HG02571 (cell line): ENCODE measurements around the gene INHBB.

Source experiments
- ATAC-seq: cut with Tn5 transposase; IDR thresholded peaks from one replicate; pipeline ENCODE4 v1.9.1; 2021; ENCODE audit warnings: mild to moderate bottlenecking, moderate library complexity; ENCODE audit not compliant: unreplicated experiment

INHBB gene

DNA sequence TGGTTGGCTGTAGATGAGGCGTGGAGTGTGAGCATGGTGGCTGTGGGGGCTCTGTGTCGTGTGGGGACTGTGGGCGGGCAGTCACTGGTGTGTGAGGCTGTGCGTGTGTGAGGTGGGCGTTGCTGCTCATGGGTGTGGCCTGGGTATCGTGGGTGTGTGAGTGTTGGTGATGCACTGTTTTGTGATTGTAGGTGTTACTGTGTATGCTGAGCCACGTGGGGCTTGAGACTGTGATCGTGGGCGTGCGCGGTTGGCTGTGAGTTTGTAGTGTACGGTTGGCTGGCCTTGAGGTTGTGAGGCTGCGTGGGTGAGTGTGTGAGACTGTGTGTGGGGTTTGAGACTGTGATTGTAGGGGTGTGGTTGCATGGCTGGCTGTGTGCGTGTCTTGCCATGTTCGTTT is 8.5 kb downstream of the INHBB start:
- no peak for ATAC-seq

DNA sequence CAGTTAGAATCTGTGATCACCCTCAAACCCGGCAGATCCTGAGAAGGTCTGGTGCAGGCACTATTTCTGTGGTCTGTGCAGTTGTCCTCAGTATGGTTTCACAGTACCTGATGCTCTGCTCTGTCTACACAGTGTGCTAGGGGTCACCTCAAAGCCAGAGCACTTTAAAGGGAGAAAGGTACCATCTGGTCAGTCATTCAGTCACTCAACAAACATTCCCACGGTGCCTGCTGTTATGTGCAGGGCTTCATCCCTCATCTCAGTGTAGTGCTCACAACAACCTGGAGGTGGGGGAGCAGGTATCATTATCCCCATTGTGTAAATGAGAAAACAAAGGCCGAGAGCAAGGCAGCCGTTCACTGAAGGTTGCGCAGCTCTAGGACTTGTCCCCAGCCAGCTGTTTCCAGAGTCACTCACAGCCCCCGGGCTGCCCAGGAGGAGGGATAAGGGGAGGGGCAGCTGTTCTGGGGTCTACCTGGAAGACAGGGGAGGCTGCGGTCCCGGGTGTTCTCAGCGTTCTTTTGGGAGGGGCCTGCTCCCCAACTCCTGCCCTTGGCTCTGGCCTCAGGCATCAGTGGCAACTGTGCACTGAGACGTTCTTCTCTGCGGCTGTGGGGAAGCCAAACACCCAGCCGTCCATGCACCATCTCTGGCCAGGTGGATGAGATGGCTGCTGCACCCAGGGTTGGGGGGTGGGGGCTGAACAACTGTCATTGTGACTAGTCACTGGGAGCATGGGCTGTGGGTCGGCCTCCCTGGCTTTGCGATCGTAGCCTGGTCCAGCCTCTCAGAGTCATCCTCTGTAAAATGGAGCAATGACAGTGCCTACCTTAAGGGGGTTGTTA is 9.2 kb downstream of the INHBB start:
- no peak for ATAC-seq

DNA sequence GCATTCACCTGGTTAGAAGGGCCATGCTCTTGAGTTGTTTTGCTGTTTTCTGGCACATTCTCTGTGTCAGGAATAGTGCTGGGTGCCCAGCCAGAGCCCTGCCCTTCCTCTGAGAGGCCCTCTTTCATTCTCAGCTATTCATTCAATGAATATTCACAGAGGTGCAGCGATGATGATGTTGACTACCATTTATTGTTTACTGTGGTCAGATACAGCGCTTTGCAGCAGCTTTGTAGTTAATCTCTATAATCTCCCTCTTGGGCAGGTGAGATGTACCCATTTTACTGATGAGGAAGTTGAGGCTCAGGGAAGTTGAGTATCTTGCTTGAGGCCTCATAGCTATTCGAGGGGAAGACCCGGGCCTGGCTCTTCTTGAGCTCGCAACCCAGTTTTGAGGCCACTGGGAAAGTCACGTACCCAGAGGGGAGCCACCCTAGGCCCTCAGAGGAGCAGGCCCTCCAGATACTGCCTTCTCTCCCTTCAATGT is 9.9 kb downstream of the INHBB start:
- no peak for ATAC-seq

DNA sequence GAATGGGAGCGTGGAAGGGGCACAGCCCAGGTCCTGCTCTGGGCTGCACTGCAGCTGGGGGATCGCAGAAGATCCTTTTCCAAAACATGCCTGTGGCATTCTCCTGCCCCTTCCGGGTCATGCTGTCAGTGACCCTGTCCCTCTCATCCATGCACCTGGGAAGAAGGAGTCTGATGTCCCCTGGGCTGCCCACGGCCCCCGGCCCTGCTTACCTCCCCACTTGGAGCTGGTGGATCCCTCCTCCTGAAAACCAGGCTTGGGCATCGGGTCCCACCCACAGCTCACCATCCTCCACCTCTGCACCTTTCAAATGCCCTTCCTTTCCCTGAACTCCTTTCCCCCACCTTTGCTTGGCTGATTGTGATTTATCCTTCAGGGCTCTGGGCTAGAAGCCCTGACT is 11.8 kb downstream of the INHBB start:
- no peak for ATAC-seq

DNA sequence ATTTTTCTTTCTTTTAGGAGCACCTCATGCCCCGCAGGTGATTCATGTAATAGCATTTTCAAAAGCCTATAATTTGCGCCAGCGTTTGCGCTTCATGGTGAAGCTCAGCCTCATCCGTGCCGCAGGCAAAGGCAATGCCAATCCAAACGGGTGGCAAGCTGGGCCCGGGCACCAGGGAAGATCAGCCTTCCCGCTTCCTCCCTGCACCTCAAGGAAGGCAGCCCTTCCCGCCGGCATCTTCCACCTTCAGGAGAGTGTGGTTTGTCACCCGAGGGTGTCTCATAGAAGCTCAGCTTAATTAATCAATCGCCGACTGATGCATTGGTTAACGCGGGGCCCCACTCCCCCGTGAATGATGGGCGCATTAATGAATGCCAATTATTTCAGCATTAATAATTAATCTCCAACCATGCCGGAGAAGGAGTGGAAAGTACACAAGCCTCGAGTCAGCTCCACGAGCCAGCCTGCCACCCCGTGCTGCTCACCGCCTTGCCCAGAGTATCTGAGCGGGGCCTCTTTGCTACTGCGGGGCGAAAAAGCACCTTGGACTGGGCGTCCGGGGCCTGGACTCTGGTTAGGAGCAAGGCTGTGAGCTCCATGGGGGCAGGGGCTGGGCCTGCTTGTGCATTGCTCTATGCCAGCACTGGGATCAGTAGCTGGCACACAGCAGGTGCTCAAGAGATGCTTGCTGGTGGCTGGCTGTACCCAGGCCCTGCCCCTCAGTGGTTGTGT is 13.0 kb downstream of the INHBB start:
- no peak for ATAC-seq

DNA sequence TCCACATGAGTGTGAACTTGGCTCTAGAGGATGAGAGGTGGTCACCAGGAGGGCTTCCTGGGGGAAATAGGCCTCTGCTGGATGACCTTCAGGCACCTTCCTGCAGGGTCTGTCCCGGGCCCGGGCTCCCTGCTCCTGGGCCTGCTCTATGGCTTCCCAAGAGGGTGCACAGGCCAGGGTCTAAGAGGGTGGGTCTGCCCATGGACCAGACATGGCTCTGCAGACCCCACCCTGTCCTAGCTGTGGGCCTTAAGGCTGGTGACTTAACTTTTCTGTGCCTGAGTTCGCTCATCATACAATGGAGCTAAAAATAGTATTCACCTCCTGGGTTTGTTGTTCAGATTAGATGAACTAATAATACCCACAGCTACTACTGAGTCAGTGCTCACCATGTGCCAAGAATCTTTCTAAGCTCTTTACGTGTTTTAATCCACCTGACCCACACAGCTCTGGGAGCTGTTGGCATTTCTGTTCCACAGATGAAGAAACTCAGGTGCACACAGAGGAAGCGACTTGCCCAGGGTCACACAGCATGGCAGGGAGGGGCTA is 14.4 kb downstream of the INHBB start:
- no peak for ATAC-seq

DNA sequence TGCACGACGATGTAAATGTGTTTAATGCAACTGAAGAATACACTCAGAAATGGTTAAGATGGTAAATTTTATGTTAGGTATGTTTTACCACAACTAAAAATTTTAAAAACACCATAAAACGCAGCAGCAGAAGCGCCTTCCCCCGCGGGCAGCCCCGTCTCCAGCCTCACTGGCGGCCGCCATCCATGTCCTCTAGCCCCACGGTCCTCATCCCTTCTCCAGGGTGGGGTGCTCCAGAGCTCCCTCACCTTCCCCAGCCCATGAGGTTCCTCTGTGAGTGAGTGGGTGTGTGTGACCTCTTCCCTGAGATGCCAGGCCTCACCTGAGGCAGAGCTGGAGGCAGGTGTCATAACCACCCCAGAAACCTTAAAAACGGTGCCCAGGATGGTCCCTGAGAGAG is 17.0 kb downstream of the INHBB start:
- ATAC-seq: no peak

DNA sequence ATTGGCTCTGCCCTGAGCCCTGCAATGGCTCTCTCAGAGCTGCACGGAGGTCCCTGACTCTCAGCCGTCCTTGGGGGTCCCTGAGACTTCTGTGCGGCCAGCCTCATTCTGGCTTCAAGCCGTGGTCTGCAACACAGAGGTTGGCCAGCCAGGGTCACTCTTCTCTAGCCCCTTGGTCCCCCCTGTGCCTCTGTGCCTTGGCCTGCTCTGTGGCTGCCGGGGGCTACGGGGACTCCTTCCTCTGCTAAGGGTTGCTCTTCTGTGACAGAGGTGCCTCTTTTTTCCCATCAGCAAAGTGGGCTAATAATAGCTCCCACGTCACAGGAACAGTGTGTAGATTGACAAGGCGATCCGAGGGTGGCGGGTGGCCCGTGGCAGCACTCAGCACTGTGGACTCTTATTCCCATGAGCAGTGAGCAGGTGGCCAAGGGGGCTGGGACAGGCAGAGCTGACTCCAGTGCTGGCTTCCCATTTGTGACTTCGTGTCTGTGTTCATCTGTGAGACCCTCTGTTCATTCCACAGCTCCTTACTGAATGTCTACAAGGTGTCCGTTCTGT is 19.4 kb downstream of the INHBB start:
- no peak for ATAC-seq

DNA sequence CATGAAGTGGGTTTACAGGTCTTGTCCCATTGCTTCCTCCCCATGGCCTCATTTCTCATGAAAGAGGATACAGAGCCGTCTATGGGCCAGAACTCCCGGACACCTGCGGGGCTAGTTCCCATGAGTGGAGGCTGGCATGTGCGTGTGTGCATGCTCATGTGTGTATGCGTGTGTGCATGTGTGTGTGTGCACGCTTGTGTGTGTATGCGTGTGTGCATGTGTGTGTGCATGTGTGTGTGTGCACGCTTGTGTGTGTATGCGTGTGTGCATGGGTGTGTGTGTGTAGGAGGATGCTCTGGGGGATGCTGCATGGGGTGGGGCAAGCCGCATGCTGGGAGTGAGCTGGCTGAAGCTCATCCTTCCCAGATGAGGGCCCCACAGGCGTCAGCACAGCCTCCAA is 20.8 kb downstream of the INHBB start:
- ATAC-seq: no peak

DNA sequence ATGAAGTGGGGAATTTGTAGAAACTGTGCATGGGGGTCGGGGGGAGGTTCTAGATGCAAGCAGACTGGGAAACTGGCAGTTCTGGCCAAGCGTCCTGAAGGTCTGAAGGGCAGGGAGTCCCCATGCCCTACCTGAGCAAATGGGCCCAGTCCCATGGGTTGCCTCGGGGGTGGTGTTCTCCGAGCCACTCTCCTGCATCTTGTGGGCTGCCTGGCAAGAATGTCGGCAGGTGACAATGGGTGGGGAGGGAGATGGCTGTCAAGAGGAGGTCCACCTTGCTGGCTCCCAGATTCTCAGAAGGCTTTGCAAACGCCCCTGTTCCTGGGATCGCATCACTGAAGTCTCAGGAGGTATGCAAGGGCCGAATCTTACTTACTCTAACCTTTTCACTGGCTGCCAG is 21.3 kb downstream of the INHBB start:
- no peak for ATAC-seq

DNA sequence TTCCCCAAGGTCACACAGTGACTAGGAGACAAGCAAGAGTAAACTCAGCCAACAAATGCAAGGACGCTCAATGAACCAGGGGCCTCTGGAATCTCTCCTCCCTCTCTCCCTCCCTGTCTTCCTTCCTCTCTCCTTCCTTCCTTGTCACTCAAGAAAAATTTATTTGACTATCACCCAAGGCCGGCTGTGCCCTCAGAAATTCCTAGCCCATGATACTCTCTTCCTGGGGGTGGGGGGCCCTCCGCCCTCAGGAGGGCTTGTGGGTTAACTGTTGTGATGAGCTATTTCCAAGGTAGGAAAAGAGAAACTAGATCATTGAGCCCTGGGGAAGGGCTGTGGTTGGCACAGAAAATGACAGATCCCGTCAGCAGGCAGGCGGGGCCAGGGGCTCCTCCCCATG is 21.7 kb downstream of the INHBB start:
- no peak for ATAC-seq

DNA sequence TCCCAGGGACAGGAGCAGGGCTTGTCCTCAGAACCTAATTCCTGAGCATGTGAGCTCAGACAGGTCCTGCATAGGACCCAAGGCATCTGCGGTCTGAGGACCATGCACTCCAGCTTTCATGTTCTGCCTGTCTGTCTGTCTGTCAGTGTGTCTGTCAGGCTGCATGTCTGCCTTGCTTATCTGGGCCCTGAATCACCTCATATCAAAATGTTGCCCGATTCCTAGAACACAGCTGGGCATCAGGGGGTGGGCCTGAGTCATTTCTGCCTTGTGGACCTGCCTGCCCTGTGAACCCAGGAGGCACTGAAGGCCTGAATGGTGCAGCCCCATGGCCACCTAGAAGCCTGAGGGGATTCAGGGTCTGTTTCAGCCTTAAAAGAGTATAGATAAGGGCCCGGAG is 22.1 kb downstream of the INHBB start:
- ATAC-seq: no peak

DNA sequence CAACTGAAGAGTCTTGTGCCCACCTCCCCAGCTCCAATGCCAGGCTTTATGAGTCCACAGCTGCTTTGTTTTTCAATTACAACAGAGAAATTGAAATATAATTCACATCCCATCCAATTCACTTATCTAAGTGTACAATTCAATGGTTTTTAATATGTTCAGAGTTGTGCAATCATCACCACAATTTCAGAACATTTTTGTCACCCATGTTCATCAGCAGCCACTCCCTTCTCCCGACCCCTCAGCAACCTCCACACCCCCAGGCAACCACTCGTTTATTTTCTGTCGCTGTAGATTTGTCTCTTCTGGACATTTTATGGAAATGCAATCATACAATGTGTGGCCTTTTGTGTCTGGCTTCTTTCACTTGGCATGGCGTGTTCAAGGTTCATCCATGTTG is 23.3 kb downstream of the INHBB start:
- no peak for ATAC-seq

DNA sequence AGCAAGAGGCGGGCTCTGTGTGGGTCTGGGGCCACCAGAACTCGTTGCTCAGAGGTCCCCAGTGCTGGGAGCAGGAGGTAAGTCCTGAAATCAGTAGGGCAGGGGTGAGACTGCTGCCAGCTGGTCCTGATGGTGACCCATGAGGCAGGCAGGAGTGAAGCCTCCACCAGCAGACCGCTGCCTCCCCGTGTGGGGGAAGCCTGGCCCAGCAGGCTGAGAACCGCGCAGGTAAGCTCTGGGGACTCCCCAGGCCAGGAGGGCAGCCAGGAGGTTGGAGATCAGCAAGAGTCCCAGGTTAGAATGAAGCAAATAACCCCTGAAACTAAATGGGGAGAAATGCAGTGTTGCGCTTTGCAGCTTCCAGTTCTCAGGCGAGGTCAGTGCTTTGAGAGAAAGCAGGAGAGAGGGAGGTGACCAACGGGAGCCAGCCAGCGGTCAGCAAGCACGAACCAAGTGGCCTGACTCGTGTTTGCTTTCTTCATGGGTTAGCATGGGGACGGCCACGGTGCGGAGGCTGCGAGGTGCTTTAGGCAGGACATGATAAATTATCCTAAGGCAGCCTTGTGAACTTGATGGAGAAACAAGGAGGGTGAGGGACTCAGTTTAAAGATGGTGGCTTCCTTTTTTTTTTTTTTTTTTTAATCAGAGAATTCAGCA is 26.2 kb downstream of the INHBB start:
- ATAC-seq: no peak

DNA sequence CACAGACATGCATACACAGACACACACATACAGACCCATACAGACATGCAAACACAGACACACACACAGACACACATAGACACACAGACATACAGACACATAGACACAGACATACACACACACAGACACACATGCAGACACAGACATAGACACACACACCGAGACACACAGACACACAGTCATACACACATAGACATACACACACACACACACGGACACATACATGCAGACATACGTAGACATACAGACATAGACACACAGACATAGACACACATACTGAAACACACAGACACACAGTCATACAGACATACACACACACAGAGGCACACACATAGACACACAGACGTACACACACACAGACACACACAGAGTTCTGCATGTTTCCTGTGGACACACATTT is 26.9 kb downstream of the INHBB start:
- ATAC-seq: no peak

DNA sequence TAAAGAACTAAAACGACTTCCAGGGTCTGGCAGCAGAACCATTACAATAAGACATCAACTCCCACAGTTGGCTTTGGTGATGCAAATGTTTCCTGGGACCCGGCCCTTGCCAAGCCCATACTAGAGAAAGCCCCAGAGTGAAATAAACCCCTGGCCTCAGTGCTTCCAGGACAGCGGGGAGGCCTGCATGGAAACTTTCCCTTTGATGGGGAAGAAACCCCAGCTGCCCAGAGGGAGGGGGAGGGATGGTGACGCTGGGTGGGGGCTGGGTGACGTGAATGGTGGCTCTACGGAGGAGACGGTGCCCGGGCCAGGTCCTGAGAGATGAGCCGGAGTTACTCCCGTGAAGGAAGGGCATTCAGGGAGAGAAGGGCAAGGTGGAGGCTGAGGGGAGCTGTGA is 27.5 kb downstream of the INHBB start:
- ATAC-seq: no peak

DNA sequence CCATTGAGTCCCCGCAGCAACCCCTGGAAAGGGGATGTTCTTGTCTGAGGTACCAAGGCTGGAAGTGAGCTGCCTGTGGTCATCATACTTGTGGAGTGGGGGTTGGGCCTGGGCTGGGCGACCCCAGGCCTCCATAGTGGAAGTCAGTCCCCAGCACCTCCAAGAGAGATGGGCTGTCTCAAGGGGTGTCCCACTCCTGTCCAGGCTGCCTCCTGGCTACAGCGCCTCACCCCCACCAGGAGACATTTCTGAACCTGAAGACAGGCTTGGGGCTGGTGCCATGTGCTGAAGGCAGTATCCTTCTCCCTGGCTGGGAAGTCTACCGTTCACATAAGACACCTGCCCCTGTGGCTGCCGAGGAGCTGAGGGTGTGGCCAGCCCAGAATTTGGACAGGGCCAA is 28.9 kb downstream of the INHBB start:
- ATAC-seq: no peak

DNA sequence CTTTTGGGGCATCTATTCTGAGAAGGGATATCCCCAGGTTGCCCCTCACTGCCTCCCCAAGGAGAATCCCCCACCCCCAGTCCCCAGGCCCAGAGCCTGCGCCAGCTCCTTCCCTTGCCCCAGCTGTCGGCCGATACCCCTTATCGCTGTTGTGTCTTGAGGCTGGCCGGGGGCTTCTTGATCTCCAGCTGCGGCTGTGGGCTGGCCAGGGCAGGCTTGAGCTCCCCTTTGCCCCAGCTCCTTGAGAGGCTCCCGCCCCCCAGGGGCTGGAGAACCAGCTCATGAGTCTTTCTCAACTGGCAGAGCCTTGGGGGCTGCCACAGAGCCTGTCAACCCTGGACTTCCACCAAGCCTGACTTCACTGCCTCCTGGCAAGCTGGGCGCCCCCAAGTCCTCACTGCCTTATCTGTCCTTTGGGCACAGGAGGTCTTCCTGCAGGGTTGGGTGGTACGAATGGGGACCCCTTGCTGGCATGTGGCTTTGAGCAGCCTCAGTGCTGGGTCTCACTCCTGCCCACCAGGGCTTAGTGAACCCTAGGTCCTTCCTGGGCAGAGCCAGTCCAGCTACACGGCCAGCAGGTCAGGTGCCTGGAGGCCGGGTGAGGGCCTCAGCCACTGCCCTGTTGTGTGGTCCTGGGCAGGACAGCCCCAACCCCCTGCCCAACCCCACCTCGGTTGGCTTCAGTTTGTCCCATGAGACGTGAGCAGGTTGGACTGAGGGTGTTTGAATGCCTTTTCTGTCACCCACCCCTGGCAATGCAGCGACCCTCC is 29.5 kb downstream of the INHBB start:
- ATAC-seq: no peak

DNA sequence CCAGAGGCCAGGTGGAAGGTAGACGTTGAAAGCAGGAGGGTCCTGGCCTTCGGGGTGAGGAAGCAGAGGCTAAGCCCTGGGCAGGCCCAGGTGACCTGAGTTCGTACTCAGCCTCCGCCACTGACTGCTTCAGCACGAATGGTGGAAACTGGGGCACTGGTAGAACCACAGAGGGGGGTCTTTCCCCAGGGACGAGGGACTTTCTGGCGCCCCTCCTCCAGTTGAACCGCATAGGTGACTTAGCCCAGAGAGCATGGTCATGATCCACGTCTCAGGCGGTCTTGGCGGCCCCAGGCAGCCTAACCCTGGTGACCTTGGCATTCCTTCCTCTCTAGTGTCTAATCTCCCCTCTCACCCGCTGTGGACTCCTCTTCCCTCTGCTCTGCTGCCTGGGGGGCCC is 30.2 kb downstream of the INHBB start:
- no peak for ATAC-seq
